NCI-H187 (cell line): ENCODE measurements around the gene NBPF1.
"Not testable (repeated sequence)": the region's sequence is repeated elsewhere in the genome, so short reads cannot be mapped to it uniquely, and the experiment has no call there.

Experiments used
- DNase-seq, 2 experiments: peaks; one replicate each; lab custom pipeline; 2025; lab: John Stamatoyannopoulos, UW

The NBPF1 gene

DNA sequence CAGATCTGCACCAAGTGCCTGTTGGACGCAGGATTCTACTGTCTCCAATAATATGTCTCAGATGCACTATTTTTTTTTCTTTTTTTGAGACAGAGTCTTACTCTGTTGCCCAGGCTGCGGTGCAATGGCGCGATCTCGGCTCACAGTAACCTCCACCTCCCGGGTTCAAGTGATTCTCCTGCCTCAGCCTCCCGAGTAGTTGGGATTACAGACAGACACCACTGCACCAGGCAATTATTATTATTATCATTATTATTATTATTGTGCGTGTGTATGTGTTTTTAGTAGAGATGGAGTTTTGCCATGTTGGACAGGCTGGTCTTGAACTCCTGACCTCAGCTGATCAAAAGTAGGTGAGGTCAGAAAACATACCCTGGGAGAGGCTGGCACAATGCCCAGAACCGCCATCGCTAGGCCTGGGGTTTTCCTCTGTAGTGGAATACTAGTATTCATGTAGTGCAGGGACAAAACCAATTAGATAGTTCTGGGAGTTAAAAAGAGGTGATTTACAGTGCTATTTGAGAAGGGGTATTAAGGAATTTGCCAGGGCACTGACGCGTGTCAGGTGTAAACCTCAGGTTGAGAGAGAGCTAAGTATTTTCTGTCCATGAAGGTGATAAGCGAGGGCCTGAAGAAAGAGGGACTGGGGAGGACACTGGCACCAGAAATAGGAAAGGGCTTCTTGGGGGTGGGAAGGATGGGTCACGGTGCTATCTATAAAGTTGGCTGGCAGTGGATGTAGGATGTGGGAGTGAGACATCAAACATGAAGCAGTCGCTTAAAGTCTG is 100.5 kb downstream of the NBPF1 start:
- not testable (repeated sequence) for DNase-seq
